Glutamatergic neuron (in vitro differentiated cells): ENCODE data around the gene CYS1. TPM values are rescaled to one million over a fixed set of nuclear protein-coding genes. Genes with fewer than 3 reads are reported as not detected.

Source experiments
- DNase-seq: peaks from one replicate; pipeline ENCODE4 v3.0.0; 2022
- H3K27ac Mint-ChIP-seq: one replicate; pipeline ENCODE4 v1.8.0; 2020; ENCODE audit warnings: mild to moderate bottlenecking, mixed read lengths, inconsistent platforms; ENCODE audit not compliant: unreplicated experiment
- H3K27me3 Mint-ChIP-seq: one replicate; pipeline ENCODE4 v1.8.0; 2020; ENCODE audit warnings: mild to moderate bottlenecking, moderate library complexity, mixed read lengths, inconsistent platforms; ENCODE audit not compliant: unreplicated experiment
- H3K36me3 Mint-ChIP-seq: one replicate; pipeline ENCODE4 v1.8.0; 2020; ENCODE audit warnings: mild to moderate bottlenecking, mixed read lengths, inconsistent platforms; ENCODE audit not compliant: unreplicated experiment
- H3K4me1 Mint-ChIP-seq: one replicate; pipeline ENCODE4 v1.8.0; 2020; ENCODE audit warnings: mild to moderate bottlenecking, low read depth, mixed read lengths, inconsistent platforms; ENCODE audit not compliant: unreplicated experiment
- H3K4me3 Mint-ChIP-seq: one replicate; pipeline ENCODE4 v1.8.0; 2020; ENCODE audit warnings: mild to moderate bottlenecking, mixed read lengths, inconsistent platforms; ENCODE audit not compliant: unreplicated experiment
- H3K9me3 Mint-ChIP-seq: one replicate; pipeline ENCODE4 v1.8.0; 2020; ENCODE audit warnings: mild to moderate bottlenecking, moderate library complexity, mixed read lengths, inconsistent platforms; ENCODE audit not compliant: unreplicated experiment
- total RNA-seq: library from RNA; stranded (reverse); fragmentation: NEBNext Ultra II Directional; extraction: Animal tissue kit (Norgen Biotek cat#: 25700); gene quantifications from one replicate; pipeline ENCODE4 v1.2.1, GENCODE V29; 2021; ENCODE audit not compliant: unreplicated experiment
- TF ChIP-seq, protein P1 (sequence below): fragments of 200-600 bp; sonication (generic); IDR thresholded peaks from one replicate; pipeline ENCODE4 v1.5.0; 2021; ENCODE audit not compliant: partially characterized antibody, unreplicated experiment

CYS1 gene
- total RNA-seq, 1 donor from 2014 or later = not detected

- TF ChIP-seq, protein P1, sequence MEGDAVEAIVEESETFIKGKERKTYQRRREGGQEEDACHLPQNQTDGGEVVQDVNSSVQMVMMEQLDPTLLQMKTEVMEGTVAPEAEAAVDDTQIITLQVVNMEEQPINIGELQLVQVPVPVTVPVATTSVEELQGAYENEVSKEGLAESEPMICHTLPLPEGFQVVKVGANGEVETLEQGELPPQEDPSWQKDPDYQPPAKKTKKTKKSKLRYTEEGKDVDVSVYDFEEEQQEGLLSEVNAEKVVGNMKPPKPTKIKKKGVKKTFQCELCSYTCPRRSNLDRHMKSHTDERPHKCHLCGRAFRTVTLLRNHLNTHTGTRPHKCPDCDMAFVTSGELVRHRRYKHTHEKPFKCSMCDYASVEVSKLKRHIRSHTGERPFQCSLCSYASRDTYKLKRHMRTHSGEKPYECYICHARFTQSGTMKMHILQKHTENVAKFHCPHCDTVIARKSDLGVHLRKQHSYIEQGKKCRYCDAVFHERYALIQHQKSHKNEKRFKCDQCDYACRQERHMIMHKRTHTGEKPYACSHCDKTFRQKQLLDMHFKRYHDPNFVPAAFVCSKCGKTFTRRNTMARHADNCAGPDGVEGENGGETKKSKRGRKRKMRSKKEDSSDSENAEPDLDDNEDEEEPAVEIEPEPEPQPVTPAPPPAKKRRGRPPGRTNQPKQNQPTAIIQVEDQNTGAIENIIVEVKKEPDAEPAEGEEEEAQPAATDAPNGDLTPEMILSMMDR = no peak
- H3K4me3 Mint-ChIP-seq = no peak overlapping the region
- no peaks in the 10 kb centered on the region for H3K9me3 Mint-ChIP-seq
- no peaks in the 10 kb centered on the region for H3K4me1 Mint-ChIP-seq
- DNase-seq = no peak
- peaks cover 4% of the 10 kb centered on the region for H3K36me3 Mint-ChIP-seq
- H3K27ac Mint-ChIP-seq = no peak overlapping the region
- H3K27me3 Mint-ChIP-seq = peaks cover 2% of the 10 kb centered on the region
Measured at GRCh38 chr2:10062931-10063365, 17.3 kb downstream of the CYS1 start.

- TF ChIP-seq, protein P1 = no peak
- H3K27me3 Mint-ChIP-seq = peaks cover 2% of the 10 kb centered on the region
- H3K27ac Mint-ChIP-seq = no peak overlapping the region
- no peaks in the 10 kb centered on the region for H3K36me3 Mint-ChIP-seq
- H3K4me3 Mint-ChIP-seq = no peak overlapping the region
- DNase-seq = no peak
- peaks cover 5% of the 10 kb centered on the region for H3K4me1 Mint-ChIP-seq
- H3K9me3 Mint-ChIP-seq = peaks cover 3% of the 10 kb centered on the region
Measured at GRCh38 chr2:10061221-10061925, 18.8 kb downstream of the CYS1 start.

GRCh38 chr2:10059552-10060335, 20.5 kb downstream of the CYS1 start:
- peaks cover 11% of the 10 kb centered on the region for H3K4me1 Mint-ChIP-seq
- no peak overlapping the region for H3K27ac Mint-ChIP-seq
- no peak for DNase-seq
- H3K9me3 Mint-ChIP-seq = peaks cover 5% of the 10 kb centered on the region
- H3K36me3 Mint-ChIP-seq = no peaks in the 10 kb centered on the region
- TF ChIP-seq, protein P1 = no peak
- no peak overlapping the region for H3K4me3 Mint-ChIP-seq
- H3K27me3 Mint-ChIP-seq = peaks cover 2% of the 10 kb centered on the region

GRCh38 chr2:10059016-10059351, 21.2 kb downstream of the CYS1 start:
- Mint-ChIP-seq H3K4me1 (peaks cover 11% of the 10 kb centered on the region), H3K27me3 (peaks cover 2% of the 10 kb centered on the region), H3K36me3 (no peaks in the 10 kb centered on the region), H3K27ac (no peak overlapping the region), H3K9me3 (peaks cover 5% of the 10 kb centered on the region), H3K4me3 (no peak overlapping the region)
- TF ChIP-seq, protein P1 = no peak
- no peak for DNase-seq
